HG02981 (cell line): ENCODE measurements around the gene PDX1.
A peak's percentile ranks its signal among the peaks of the same experiment; 100 is the strongest.

Experiments
- ATAC-seq: cut with Tn5 transposase; IDR thresholded peaks from one replicate; pipeline ENCODE4 v1.9.1; 2021; ENCODE audit warnings: mild to moderate bottlenecking, moderate library complexity; ENCODE audit not compliant: unreplicated experiment

PDX1 gene

DNA sequence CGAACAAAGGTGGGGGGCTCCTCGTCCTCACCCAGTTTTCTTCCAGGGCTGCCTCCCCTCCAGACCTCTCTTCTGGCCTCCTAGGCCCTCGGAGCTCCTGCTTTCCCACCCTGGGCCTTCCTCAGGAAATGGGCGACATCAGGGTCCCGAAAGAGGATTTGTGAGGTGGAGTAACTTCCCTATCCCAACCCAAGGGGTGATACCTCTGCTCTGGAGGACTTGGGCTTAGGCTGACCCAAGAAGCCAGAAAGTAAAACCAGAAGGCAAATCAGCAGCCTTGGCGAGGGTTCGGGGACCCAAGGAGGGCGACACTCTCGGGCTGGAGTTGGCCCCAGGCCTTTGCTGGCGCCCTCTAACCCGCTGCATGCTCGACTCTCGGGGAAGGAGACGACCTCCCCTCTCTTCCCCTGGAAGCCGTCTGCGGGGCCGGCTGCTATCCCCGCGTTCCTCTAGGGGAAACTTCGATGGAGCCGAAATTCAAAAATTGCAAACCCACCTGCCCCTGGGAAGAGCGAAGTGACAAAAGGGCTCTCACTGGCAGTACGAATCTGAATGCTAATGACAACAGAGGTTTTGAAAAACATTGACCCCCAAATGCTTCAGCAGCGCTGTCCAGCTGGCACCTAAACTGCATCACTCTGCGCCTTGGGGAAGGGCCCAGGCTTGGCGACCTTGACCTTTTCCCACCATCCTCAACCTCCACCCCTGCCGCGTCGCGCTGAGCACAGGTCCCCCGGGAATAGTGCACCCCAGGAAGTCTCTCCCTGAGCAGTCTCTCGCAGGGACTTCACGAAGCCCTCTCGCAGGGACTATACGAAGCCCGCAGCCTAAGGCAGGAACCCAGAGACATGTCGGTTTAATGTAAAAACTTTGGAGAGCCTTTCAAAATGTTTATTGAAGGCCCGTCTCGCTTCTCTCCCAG is 2.4 kb downstream of the PDX1 start:
- no peak for ATAC-seq

DNA sequence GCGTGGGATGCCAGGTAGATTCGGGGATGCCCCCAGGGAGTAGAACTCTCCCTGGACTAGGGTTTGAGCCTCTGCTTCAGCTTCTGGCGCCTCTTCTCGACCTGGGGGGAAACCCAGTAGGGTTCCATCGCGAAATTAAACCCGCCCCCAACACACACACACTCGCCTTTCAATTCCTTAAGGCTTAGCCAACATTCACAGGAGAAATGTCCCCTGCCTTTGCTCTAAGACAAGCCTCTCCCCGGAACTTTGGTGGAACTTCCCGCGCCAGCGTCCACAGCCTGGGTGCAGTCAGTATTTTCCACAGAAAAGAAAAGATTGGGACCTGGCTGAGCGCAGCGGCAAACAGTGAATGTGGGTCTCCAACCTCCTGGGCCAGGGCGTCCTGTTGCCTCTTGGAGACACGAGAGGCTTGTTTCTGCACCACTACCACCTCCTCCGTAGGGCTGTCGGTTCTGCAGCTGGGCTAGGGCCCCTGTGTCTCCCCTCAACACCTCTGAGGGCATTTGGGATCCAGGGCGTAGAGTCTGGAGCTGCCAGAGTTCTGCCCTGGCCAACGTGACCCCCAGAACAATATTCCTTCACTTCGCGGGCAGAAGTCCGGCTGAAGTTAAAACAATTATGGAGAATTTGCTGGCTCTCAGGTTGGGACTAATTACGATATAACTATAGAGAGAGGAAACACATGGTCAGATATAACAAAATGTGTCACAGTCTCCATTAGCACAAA is 3.2 kb downstream of the PDX1 start:
- ATAC-seq = no peak

DNA sequence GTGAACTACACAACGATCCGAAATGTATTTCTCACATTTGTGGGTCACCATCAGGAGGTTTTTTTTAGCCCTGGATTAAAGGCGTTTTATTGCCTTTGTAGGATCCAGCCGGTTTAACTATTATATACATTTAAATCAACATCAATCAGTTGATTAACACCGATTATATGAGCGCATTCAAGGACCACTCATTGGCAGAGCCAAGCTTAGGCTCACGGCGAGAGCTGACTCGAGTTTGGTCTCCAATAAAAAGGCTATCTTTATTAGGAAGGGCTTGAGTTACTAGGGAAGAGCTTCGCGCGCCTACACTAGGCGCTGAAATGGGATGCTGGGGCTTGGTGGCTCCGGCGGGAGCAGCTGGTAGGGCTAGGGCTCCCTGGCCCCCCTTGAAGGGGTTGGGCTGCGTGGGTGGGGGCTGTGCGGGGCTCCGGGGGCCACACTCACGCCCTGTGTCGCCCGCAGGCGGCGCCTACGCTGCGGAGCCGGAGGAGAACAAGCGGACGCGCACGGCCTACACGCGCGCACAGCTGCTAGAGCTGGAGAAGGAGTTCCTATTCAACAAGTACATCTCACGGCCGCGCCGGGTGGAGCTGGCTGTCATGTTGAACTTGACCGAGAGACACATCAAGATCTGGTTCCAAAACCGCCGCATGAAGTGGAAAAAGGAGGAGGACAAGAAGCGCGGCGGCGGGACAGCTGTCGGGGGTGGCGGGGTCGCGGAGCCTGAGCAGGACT is 4.2 kb downstream of the PDX1 start:
- no peak for ATAC-seq

DNA sequence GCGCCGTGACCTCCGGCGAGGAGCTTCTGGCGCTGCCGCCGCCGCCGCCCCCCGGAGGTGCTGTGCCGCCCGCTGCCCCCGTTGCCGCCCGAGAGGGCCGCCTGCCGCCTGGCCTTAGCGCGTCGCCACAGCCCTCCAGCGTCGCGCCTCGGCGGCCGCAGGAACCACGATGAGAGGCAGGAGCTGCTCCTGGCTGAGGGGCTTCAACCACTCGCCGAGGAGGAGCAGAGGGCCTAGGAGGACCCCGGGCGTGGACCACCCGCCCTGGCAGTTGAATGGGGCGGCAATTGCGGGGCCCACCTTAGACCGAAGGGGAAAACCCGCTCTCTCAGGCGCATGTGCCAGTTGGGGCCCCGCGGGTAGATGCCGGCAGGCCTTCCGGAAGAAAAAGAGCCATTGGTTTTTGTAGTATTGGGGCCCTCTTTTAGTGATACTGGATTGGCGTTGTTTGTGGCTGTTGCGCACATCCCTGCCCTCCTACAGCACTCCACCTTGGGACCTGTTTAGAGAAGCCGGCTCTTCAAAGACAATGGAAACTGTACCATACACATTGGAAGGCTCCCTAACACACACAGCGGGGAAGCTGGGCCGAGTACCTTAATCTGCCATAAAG is 4.8 kb downstream of the PDX1 start:
- no peak for ATAC-seq

DNA sequence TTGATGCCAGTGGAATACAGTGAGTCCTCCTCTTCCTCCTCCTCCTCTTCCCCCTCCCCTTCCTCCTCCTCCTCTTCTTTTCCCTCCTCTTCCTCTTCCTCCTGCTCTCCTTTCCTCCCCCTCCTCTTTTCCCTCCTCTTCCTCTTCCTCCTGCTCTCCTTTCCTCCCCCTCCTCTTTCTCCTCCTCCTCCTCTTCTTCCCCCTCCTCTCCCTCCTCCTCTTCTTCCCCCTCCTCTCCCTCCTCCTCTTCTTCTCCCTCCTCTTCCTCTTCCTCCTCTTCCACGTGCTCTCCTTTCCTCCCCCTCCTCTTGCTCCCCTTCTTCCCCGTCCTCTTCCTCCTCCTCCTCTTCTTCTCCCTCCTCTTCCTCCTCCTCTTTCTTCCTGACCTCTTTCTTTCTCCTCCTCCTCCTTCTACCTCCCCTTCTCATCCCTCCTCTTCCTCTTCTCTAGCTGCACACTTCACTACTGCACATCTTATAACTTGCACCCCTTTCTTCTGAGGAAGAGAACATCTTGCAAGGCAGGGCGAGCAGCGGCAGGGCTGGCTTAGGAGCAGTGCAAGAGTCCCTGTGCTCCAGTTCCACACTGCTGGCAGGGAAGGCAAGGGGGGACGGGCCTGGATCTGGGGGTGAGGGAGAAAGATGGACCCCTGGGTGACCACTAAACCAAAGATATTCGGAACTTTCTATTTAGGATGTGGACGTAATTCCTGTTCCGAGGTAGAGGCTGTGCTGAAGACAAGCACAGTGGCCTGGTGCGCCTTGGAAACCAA is 5.6 kb downstream of the PDX1 start:
- no peak for ATAC-seq

DNA sequence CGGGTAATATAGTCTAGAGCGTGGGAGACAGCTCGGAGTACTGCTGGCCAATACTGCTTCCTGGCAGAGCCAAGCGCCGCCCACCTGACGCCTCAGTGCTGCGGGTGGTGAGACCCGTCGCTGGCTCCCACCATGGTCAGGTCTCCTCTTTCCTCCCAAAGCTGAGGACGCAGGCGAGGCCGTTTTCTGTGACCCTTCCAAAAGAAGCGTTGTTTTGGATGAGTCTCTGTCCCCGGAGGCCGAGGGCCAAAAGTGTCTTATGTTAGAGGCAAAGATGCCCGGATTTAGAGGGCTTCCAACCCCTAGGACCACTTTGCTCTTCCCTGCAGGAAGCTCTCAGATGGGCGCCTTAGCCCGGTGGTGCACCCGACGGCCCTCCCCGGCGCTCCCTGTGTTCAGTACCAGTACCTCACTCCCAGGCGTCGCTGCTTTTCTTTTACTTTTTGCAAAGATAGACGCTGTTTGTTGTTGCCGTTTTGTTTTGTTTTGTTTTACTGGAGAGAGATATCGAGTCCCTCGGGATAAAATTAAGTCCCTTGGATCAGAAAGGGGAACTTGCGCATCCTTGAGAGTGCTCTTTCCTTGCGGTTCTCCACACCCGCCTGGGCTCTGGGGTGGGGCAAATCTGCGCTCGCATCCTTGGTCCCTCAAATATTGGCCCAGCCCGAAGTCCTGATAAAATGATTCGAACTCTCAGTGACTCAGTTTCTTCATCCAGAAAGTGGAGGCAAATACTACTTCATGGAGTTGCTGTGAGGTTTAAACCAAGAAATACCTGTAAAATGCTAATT is 7.0 kb downstream of the PDX1 start:
- no peak for ATAC-seq

DNA sequence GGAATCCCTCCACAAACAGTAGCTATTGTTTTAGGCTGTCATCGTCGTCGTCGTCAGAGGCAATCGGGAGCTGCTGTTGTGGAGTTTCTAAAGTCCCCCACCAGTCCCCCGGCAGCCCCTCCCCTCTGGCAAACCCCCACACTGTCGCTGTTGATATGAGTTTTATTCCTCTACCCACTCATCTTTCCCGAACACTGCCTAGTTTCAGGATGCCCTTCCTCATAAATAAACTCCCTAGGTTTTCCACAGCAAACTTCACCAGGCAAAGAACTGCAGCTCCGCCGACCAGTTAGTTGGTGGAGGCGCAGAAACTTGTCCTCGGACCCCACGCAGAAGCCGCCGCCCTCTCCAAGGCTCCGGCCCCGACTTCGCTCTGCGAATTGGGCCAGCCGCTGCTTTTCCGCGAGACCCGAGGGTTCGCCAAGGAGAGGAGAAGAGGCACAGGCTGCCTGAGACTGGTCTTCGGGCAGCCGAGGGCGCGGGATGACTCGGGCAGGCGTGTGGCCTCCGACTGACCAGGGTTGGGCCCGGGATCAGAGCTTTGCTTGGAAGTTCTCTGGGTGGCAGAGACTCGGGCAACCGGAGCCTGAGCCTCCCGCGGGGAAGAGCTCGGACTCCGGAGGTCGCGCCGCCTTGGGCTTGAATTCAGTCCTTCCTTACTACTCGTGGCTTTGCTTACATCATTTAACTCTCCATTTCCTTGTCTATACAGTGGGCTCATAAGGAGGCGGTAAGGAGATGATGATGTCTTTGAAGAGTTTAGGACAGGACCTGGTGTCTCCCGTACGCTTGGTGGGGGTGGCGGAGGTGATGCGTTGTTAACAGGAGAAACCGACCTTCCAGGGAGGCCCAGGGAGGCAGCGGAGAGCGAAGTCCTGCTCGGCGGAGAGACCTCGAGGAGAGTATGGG is 7.9 kb downstream of the PDX1 start:
- no peak for ATAC-seq

DNA sequence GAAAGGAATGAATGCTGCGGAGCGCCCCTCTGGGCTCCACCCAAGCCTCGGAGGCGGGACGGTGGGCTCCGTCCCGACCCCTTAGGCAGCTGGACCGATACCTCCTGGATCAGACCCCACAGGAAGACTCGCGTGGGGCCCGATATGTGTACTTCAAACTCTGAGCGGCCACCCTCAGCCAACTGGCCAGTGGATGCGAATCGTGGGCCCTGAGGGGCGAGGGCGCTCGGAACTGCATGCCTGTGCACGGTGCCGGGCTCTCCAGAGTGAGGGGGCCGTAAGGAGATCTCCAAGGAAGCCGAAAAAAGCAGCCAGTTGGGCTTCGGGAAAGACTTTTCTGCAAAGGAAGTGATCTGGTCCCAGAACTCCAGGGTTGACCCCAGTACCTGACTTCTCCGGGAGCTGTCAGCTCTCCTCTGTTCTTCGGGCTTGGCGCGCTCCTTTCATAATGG is 8.6 kb downstream of the PDX1 start:
- no peak for ATAC-seq

DNA sequence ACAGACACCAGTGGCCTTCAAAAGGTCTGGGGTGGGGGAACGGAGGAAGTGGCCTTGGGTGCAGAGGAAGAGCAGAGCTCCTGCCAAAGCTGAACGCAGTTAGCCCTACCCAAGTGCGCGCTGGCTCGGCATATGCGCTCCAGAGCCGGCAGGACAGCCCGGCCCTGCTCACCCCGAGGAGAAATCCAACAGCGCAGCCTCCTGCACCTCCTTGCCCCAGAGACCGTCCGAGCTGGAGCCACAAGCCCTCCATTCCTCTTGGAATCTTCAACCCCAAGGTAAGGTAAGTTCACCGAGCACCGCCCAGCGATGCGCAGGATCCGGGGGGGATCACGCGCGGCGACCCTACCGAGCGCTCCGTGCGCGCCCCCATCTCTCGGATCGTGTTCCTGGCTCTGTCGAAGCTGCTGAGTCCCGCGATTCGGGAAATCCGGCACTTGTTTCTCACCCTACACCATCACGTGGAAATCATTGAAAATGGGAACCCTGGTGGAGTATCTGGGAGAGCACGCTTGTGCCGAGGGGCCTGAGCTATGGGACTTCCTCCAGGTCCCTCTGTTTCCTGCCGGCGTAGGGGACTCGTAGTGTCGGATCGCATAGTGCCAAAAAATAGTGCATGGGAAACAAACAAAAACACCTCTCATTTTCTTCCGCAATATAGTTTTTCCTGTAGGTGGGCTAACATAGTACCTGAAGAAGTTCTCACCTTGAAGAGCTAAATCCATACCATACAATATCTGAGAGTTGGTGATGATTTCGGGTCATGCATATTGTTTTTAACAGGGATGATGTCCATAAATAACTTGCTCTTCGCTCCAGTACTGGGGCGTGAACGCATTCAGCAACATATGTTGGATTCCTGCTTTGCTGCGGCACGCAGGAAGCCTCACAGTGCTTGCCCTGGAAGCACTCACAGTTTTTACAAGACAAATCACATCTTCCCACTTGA is 9.3 kb downstream of the PDX1 start:
- no peak for ATAC-seq

DNA sequence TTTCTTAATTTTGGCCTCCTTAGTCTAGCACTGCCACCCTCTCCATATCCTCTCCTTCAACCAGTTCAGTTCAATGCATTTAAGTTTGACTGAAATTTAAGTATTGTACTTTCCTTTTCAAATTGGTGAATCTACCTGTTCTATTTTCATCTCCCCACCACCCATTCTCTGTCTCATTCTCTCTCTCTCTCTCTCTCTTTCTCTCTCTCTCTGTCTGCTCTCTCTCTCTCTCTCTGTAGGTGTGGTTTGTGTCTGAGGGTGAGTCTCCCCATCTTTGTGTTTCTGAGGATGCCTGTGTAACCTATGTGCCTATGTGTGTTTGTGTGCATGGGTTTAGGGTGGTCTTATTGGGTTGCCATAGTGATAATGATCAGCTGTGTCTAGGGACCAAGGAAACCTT is 10.1 kb downstream of the PDX1 start:
- no peak for ATAC-seq

DNA sequence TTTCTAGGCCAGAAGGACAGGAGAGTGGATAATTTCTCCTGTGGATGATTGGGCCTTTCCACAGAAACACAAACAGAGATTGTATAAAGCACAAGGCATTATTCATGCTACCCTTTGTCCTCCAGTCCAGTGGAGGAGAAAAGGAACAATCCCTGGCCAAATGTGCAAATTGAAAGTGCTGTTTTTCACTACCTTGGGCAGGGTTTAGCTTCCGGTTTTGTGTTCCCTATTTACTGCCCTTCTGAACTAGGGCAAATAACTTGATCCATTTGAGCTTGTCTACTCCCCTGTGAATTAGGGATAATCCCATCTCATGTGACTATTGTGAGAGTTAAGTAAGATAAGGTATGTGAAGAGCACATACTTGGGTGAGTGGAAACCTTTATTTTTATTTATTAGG is 13.3 kb downstream of the PDX1 start:
- ATAC-seq = no peak

DNA sequence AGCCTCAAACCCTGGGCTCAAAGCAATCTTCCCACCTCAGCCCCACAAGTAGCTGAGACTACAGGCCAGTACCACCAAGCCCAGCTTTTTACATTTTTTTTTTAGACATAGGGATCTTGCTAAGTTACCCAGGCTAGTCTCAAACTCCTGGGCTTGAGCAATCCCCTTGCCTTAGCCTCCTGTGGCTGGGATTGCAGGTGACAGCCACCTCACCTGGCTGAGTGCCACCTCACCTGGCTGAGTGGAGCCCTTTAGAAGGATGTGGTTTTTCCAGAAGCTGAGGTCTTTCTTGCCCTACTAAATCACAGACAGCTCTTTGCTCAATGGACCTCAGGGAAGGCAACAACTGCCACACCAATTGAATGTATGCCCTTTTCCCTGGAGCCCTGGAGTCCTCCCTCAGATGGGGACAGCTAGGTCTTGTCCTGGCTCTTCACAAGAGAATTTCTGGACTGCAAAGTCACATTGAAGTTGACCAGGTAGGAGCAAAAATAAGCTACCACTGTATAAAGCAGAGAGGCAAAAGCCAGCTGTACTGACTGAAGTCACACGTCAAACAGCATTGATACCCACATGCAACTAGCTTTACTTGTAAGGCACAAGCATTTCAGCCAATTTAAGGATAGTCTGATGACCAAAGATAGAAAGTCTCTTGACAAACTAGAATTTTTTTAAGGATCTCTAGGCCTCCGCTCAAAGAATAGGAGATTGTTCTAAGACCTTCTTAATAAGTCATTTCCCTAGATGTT is 14.0 kb downstream of the PDX1 start:
- ATAC-seq = no peak

DNA sequence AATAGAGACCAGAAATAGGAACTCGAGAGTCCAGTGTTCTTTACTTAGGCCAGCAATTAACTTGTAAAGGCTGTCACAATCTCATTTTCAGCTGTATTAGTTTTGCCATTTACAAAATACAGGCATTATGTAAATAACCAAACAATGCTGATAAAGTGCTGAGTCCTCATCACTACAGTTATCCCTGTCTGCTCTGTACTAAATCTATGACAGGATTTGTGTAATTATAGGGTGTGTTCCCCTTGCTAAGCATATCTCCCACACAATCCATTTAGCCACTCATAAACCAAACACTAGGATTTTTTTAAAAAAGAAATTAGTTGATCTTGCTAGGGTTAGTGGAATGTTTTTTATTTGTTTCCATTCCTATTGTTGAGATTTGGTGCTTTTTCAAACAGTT is 23.2 kb downstream of the PDX1 start:
- no peak for ATAC-seq

DNA sequence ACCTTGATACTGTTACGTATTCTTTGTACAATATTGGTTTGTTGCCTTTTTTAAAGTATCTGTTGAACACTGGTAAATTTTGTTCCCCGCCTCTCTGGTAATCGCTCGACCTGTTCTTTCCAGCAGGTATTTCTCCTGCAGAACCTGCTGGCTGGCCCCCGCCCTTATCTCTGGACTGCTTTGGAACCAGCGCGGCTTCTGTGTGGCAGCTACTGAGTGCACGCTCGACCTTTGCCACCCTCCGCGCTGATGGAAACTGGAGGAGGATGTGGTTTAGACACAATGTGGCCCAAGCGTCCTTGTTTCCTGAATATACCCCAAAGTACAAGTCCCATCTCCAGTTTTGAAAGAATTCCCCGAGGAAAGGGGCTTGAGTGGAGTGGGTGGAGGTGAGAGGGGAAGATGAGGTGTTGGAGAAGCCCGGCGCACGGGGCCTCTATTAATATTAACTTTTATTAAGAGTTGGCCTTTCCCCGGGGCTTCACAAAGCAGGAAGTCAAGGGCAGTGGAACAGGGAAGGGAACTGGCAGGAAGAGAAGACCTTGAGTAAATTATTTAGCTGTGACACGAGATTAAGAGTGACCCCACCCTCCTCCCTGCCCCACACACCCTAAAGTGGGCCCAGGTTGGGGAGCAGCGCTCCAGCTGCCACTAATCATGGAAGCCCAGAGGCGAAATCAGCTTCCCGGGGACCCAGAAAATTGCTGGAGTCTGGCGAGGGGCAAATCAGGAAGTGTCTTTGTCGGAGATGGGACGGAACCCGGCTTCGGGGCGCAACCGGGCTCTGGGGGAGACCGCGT is 33.3 kb downstream of the PDX1 start:
- peak; percentile 3 for ATAC-seq

DNA sequence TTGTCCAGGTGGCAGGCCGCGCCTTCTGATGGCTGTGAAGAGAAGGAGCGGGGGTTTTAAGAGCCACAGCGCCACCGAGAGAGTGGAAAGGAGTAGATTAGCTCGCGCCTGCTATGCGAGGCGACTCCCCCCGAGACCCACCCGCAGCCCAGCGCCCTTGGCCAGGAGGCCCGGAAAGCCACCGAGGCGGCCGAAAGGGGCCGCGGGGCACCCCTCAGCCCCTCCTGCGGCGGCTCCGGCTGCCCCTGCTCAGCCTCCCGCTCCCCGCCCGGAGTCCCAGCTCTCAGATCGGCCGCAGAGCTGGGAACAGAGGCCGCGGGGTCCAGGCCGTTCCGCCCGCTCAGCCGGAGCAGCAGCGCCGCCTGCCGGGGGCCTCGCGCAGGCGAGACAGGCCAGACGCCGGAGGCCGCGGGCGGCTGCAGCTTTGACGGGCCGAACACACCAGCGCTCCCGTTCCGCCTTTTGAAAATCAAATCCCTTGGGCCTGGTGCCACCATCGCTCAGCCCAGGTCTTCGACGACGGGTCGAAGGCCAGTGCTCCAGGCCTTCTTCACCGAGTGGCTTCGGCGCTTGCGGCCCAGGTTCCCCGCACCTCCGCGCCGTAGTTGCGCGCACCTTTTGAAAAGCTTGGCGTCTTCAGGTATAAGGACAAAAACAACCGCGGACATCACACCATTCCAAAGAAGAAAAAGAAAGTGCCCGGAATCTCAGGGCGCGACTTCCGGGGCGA is 34.0 kb downstream of the PDX1 start:
- peak; percentile 87 for ATAC-seq
